IMR-90 (cell line): ENCODE data around the gene ATXN1. TPM values are rescaled to one million over a fixed set of nuclear protein-coding genes. Genes with fewer than 3 reads are reported as not detected.

Source experiments
- ATAC-seq: fragments of 200-7000 bp; cut with Tn5 transposase; 2 replicates; pipeline ENCODE4 v1.9.1; 2020; ENCODE audit warnings: low read depth, mild to moderate bottlenecking, moderate library complexity
- BruUV-seq: library from RNA; stranded (reverse); fragments of 400-500 nt; replicated peaks from 2 replicates; lab custom pipeline; 2021; lab: Mats Ljungman, UMichigan
- CTCF ChIA-PET: fragments of 300-600 bp; formaldehyde crosslinking; extraction: SDS; loops from one replicate; lab custom pipeline; 2021; ENCODE audit warnings: antibody characterized with exemption; lab: Yijun Ruan, JAX
- POLR2A ChIA-PET: fragments of 300-600 bp; sonication (Branson Sonifier 250); formaldehyde crosslinking; loops from one replicate; lab custom pipeline; 2022; ENCODE audit warnings: antibody characterized with exemption; ENCODE audit not compliant: unreplicated experiment; lab: Charles Lee
- DNase-seq: peaks from one replicate; pipeline ENCODE4 v3.0.0; 2013
- H2AFZ ChIP-seq: replicated peaks from 2 replicates; pipeline ENCODE3; 2013; ENCODE audit warnings: low read length, mild to moderate bottlenecking; ENCODE audit not compliant: poor library complexity
- H2AK5ac ChIP-seq: 2 replicates; pipeline ENCODE4 v1.6.1; 2013; ENCODE audit warnings: low read depth, low read length, inconsistent platforms
- H2AK9ac ChIP-seq: replicated peaks from 2 replicates; pipeline ENCODE3; 2013; ENCODE audit warnings: mild to moderate bottlenecking, low read depth, low read length, moderate library complexity; ENCODE audit not compliant: poor library complexity
- H2BK120ac ChIP-seq: 2 replicates; pipeline ENCODE4 v1.6.1; 2013; ENCODE audit warnings: low read depth, low read length, inconsistent platforms
- H2BK15ac ChIP-seq: 3 replicates; pipeline ENCODE4 v1.6.1; 2013; ENCODE audit warnings: low read depth, low read length, inconsistent platforms
- H2BK20ac ChIP-seq: 2 replicates; pipeline ENCODE4 v1.6.1; 2013; ENCODE audit warnings: low read depth, mild to moderate bottlenecking, inconsistent platforms, low read length, moderate library complexity
- H2BK5ac ChIP-seq: 2 replicates; pipeline ENCODE4 v1.6.1; 2013; ENCODE audit warnings: mild to moderate bottlenecking, low read depth, low read length, inconsistent platforms; ENCODE audit not compliant: poor library complexity, severe bottlenecking
- H3K14ac ChIP-seq: replicated peaks from 2 replicates; pipeline ENCODE4 v1.6.1; 2013; ENCODE audit warnings: low read depth, low read length, inconsistent platforms
- H3K18ac ChIP-seq: 2 replicates; pipeline ENCODE4 v1.6.1; 2013; ENCODE audit warnings: low read depth, low read length, control low read depth
- H3K23ac ChIP-seq: 2 replicates; pipeline ENCODE4 v1.6.1; 2013; ENCODE audit warnings: low read depth, low read length, inconsistent platforms
- H3K27ac ChIP-seq: 2 replicates; pipeline ENCODE4 v1.5.1; 2013; ENCODE audit warnings: mild to moderate bottlenecking, control low read depth, low read length; ENCODE audit not compliant: insufficient read depth
- H3K27me3 ChIP-seq: 2 replicates; pipeline ENCODE4 v1.6.1; 2013; ENCODE audit warnings: low read length; ENCODE audit not compliant: control insufficient read depth, insufficient read depth
- H3K36me3 ChIP-seq: 2 replicates; pipeline ENCODE4 v1.6.1; 2013; ENCODE audit warnings: low read length, mixed read lengths; ENCODE audit not compliant: control insufficient read depth, insufficient read depth
- H3K4ac ChIP-seq: 2 replicates; pipeline ENCODE4 v1.6.1; 2013; ENCODE audit warnings: low read depth, low read length, inconsistent platforms
- H3K4me1 ChIP-seq: 2 replicates; pipeline ENCODE4 v1.6.1; 2013; ENCODE audit warnings: low read length, mixed read lengths; ENCODE audit not compliant: control insufficient read depth, insufficient read depth
- H3K4me2 ChIP-seq: 2 replicates; pipeline ENCODE4 v1.6.1; 2013; ENCODE audit warnings: low read depth, mild to moderate bottlenecking, control low read depth, low read length, moderate library complexity
- H3K4me3 ChIP-seq: 2 replicates; pipeline ENCODE4 v1.5.1; 2013; ENCODE audit warnings: low read depth, mild to moderate bottlenecking, control low read depth, low read length, moderate library complexity; ENCODE audit not compliant: insufficient read depth
- H3K56ac ChIP-seq: 2 replicates; pipeline ENCODE4 v1.6.1; 2013; ENCODE audit warnings: low read length, inconsistent platforms; ENCODE audit not compliant: insufficient read depth; ENCODE audit errors: extremely low read depth
- H3K79me1 ChIP-seq, 2 experiments: 2 replicates each; pipeline ENCODE4 v1.6.1; 2013; ENCODE audit warnings: low read length in 2 of 2, inconsistent platforms in 1 of 2, low read depth in 1 of 2
- H3K9ac ChIP-seq: 2 replicates; pipeline ENCODE4 v1.6.1; 2013; ENCODE audit warnings: low read depth, low read length, control low read depth
- H3K9me1 ChIP-seq: 2 replicates; pipeline ENCODE4 v1.6.1; 2013; ENCODE audit warnings: low read length, inconsistent platforms; ENCODE audit not compliant: insufficient read depth
- H3K9me3 ChIP-seq: 2 replicates; pipeline ENCODE4 v1.6.1; 2013; ENCODE audit warnings: low read length; ENCODE audit not compliant: control insufficient read depth, insufficient read depth
- H4K20me1 ChIP-seq: 2 replicates; pipeline ENCODE4 v1.6.1; 2013; ENCODE audit warnings: low read length, inconsistent platforms; ENCODE audit not compliant: insufficient read depth
- H4K5ac ChIP-seq: 2 replicates; pipeline ENCODE4 v1.6.1; 2013; ENCODE audit warnings: mild to moderate bottlenecking, low read depth, low read length, control low read depth
- H4K8ac ChIP-seq, 2 experiments: 2 replicates each; pipeline ENCODE4 v1.6.1; 2013; ENCODE audit warnings: low read depth in 2 of 2, low read length in 2 of 2, control low read depth in 1 of 2, inconsistent platforms in 1 of 2
- H4K91ac ChIP-seq: 2 replicates; pipeline ENCODE4 v1.6.1; 2013; ENCODE audit warnings: low read depth, low read length, inconsistent platforms; ENCODE audit not compliant: insufficient read depth
- BHLHE40 ChIP-seq: fragments of 150-350 bp; IDR thresholded peaks from 2 replicates; pipeline ENCODE4 v1.6.1; 2016; ENCODE audit warnings: mild to moderate bottlenecking, low read depth, low read length
- CEBPB ChIP-seq: IDR thresholded peaks from 2 replicates; pipeline ENCODE4 v1.6.1; 2012; ENCODE audit warnings: low read depth, low read length, improper control_type of control experiment
- CHD1 ChIP-seq: IDR thresholded peaks from 2 replicates; pipeline ENCODE4 v1.6.1; 2012; ENCODE audit warnings: low read depth, low read length, improper control_type of control experiment
- CTCF ChIP-seq: conservative IDR thresholded peaks from 2 replicates; pipeline ENCODE4 v1.5.1; 2012; ENCODE audit warnings: mild to moderate bottlenecking, low read depth, low read length, improper control_type of control experiment
- ELK1 ChIP-seq: fragments of 150-350 bp; IDR thresholded peaks from 2 replicates; pipeline ENCODE4 v1.6.1; 2016; ENCODE audit warnings: low read depth, mild to moderate bottlenecking, low read length, moderate library complexity, borderline replicate concordance
- FOS ChIP-seq: fragments of 150-350 bp; IDR thresholded peaks from 2 replicates; pipeline ENCODE4 v1.6.1; 2016; ENCODE audit warnings: low read depth, low read length
- MAZ ChIP-seq: IDR thresholded peaks from 2 replicates; pipeline ENCODE4 v1.6.1; 2012; ENCODE audit warnings: low read depth, mild to moderate bottlenecking, low read length, improper control_type of control experiment, moderate library complexity, borderline replicate concordance
- MXI1 ChIP-seq: IDR thresholded peaks from 2 replicates; pipeline ENCODE4 v1.6.1; 2012; ENCODE audit warnings: low read depth, mild to moderate bottlenecking, low read length, moderate library complexity, borderline replicate concordance
- NFE2L2 ChIP-seq: fragments of 150-350 bp; IDR thresholded peaks from 2 replicates; pipeline ENCODE4 v1.6.1; 2016; ENCODE audit warnings: low read depth, mild to moderate bottlenecking, low read length
- POLR2A ChIP-seq: IDR thresholded peaks from 2 replicates; pipeline ENCODE4 v1.6.1; 2012; ENCODE audit warnings: mild to moderate bottlenecking, low read depth, low read length
- RAD21 ChIP-seq: IDR thresholded peaks from 2 replicates; pipeline ENCODE4 v1.6.1; 2012; ENCODE audit warnings: low read length, improper control_type of control experiment
- RFX5 ChIP-seq: IDR thresholded peaks from 2 replicates; pipeline ENCODE4 v1.8.0; 2012; ENCODE audit warnings: low read depth, mild to moderate bottlenecking, low read length, moderate library complexity
- SMC3 ChIP-seq: fragments of 150-350 bp; IDR thresholded peaks from 2 replicates; pipeline ENCODE4 v1.6.1; 2016; ENCODE audit warnings: low read depth, mild to moderate bottlenecking, antibody characterized with exemption, low read length, moderate library complexity
- USF2 ChIP-seq: fragments of 150-350 bp; IDR thresholded peaks from 2 replicates; pipeline ENCODE4 v1.6.1; 2017; ENCODE audit warnings: mild to moderate bottlenecking, antibody characterized with exemption, low read length, low read depth
- WGBS, 2 experiments: methylation state at CpG; one replicate each; pipeline versions ENCODE4 v1.1.5 to v1.1.7; 2013; ENCODE audit warnings: missing lambda C conversion rate in 2 of 2; ENCODE audit not compliant: insufficient read length in 1 of 2; ENCODE audit errors: extremely low coverage in 2 of 2; 5-methylcytosine and 5-hydroxymethylcytosine counted together
- dilution Hi-C: fragments of 300-500 bp; cut with HindIII; formaldehyde crosslinking; loops from one replicate; pipeline ENCODE4 v1.14.3; 2018; ENCODE audit warnings: low sequenced_read_pairs; ENCODE audit not compliant: unreplicated experiment
- in situ Hi-C: fragments of 300-500 bp; cut with MboI; formaldehyde crosslinking; loops from 3 replicates; pipeline ENCODE4 v1.14.3; 2019; ENCODE audit warnings: low sequenced_read_pairs, inconsistent platforms, mixed read lengths
- intact Hi-C: fragments of 100-400 bp; cut with micrococcal nuclease; formaldehyde crosslinking; loops from 2 replicates; pipeline ENCODE4 v1.10.0; 2022
- polyA plus RNA-seq, 3 experiments: library from polyadenylated mRNA; depleted of rRNA; stranded (reverse); fragments of >200 nt; gene quantifications; 2 replicates each; pipeline ENCODE4 v1.2.3, GENCODE V29; 2012; ENCODE audit warnings: low replicate concordance in 1 of 3
- total RNA-seq: library from RNA; depleted of rRNA; stranded (reverse); fragments of >200 nt; gene quantifications from 2 replicates; pipeline ENCODE4 v1.2.3, GENCODE V29; 2012

Gene ATXN1
- total and polyA plus RNA-seq, 2 of the 4 experiments (the other 2 are of a cell fraction) = 7.3 to 11.1 TPM

- Histone ChIP-seq H3K4me2 (no peak overlapping the region), H2BK15ac (no peak overlapping the region), H3K9me1 (0 out of 2 replicates have a peak, but pooled peaks cover 4% of the 10 kb centered on the region), H4K8ac (no peak overlapping the region), H2BK20ac (no peak overlapping the region), H3K27ac (no peak overlapping the region), H3K79me1 (no peaks in the 10 kb centered on the region), H3K56ac (no peak overlapping the region), H3K4me3 (no peak overlapping the region), H3K23ac (no peak overlapping the region), H2BK120ac (no peak overlapping the region), H2AFZ (no peak overlapping the region), H4K91ac (no peak overlapping the region), H3K14ac (no peak overlapping the region), H2AK9ac (no peak overlapping the region), H3K36me3 (no peaks in the 10 kb centered on the region), H2BK5ac (no peak overlapping the region), H3K18ac (no peak overlapping the region), H4K5ac (no peak overlapping the region), H3K9ac (no peak overlapping the region), H4K20me1 (no peaks in the 10 kb centered on the region), H3K9me3 (0 out of 2 replicates have a peak, but pooled peaks cover 2% of the 10 kb centered on the region), H3K27me3 (no peaks in the 10 kb centered on the region), H3K4ac (no peak overlapping the region), H2AK5ac (no peak overlapping the region), H3K4me1 (no peaks in the 10 kb centered on the region; the same call in 1 of the 2 replicates)
- intact Hi-C loops = no loop called here
- POLR2A ChIA-PET = no interaction called here
- no peak for ATAC-seq
- dilution Hi-C loops = no loop called here
- no peak for TF ChIP-seq RAD21
- no peak for TF ChIP-seq NFE2L2
- TF ChIP-seq CTCF = no peak
- TF ChIP-seq ELK1 = no peak
- TF ChIP-seq RFX5 = no peak
- TF ChIP-seq POLR2A = no peak
- TF ChIP-seq BHLHE40 = no peak
- TF ChIP-seq SMC3 = no peak
- no peak for TF ChIP-seq MAZ
- no peak for TF ChIP-seq CHD1
- TF ChIP-seq CEBPB = no peak
- no peak for TF ChIP-seq FOS
- TF ChIP-seq USF2 = no peak
- TF ChIP-seq MXI1 = no peak
- peak; percentile 15 for DNase-seq
- WGBS, 2 experiments = no CpG with 5 or more reads among the region's 4 CpGs
- BruUV-seq = no TSS peak
- CTCF ChIA-PET = interaction anchor here (1.0 kb wide), 1 partner anchor 13 kb away, joined by 3 read pairs; no protein-coding TSS in a partner anchor
- in situ Hi-C loops = no loop called here
These were observed 22.2 kb upstream of the ATXN1 start for GRCh38 chr6:16783509-16783908.
